Measurements from ENCODE around the gene HS6ST3.

Gene HS6ST3

GRCh38 chr13:96780105-96780504 is 690.2 kb downstream of the HS6ST3 start:
- Mint-ChIP-seq H3K4me3 (no peak overlapping the region), H3K36me3 (no peaks in the 10 kb centered on the region), H3K27me3 (no peaks in the 10 kb centered on the region), H3K27ac (no peak overlapping the region), H3K4me1 (no peaks in the 10 kb centered on the region), H3K9me3 (peaks cover 15% of the 10 kb centered on the region)
- no peak for ATAC-seq

DNA sequence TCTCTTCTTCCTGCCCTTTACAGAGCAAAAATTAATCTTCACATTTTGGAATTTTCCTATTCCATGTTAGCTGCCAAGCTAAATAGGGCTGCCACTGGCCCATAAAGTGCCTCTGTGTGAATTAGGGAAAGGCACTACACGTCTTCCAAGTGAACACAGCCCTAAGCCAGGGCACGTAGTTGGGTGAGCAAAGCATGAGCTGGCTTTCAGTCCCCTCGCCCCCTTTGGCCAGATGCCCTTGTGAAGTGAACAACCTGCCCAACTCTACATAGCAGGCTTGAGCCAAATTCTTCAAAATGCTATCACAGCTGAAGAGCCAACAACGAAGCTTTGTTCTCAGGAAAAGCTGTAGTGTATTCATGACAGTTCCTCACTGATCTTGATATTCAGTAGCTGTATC is 691.2 kb downstream of the HS6ST3 start:
- Mint-ChIP-seq H3K36me3 (no peaks in the 10 kb centered on the region), H3K4me3 (no peak overlapping the region), H3K9me3 (peaks cover 16% of the 10 kb centered on the region), H3K27ac (no peak overlapping the region), H3K27me3 (no peaks in the 10 kb centered on the region), H3K4me1 (no peaks in the 10 kb centered on the region)
- no peak for ATAC-seq

- H3K9me3 Mint-ChIP-seq = peaks cover 16% of the 10 kb centered on the region
- no peaks in the 10 kb centered on the region for H3K4me1 Mint-ChIP-seq
- no peaks in the 10 kb centered on the region for H3K36me3 Mint-ChIP-seq
- H3K27ac Mint-ChIP-seq = no peak overlapping the region
- no peak overlapping the region for H3K4me3 Mint-ChIP-seq
- no peaks in the 10 kb centered on the region for H3K27me3 Mint-ChIP-seq
- ATAC-seq = no peak
Measured at GRCh38 chr13:96782186-96782585, 692.3 kb downstream of the HS6ST3 start.

DNA sequence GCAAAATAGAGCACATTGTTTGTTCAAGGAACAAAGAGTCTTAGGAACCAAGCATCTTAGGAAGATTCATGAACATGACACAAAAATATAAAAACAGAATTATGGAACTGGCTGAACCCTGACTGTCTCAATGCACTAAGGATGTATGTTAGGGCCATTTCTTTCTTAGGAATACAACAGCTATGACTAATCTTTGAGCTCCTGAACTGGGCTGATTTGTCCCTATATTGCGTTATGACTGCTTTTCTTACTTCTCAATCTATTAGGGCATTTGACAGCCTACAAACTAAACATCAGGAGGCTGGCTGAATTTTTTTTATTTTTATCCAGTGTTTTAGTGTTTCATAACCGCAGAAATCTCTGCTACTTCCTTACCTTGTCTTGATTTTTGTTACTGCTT is 693.1 kb downstream of the HS6ST3 start:
- Mint-ChIP-seq H3K4me3 (no peak overlapping the region), H3K9me3 (peaks cover 14% of the 10 kb centered on the region), H3K27ac (no peak overlapping the region), H3K27me3 (no peaks in the 10 kb centered on the region), H3K36me3 (no peaks in the 10 kb centered on the region), H3K4me1 (no peaks in the 10 kb centered on the region)
- ATAC-seq = no peak

GRCh38 chr13:96783511-96783910 is 693.6 kb downstream of the HS6ST3 start:
- H3K36me3 Mint-ChIP-seq = no peaks in the 10 kb centered on the region
- H3K27ac Mint-ChIP-seq = no peak overlapping the region
- H3K9me3 Mint-ChIP-seq = peaks cover 12% of the 10 kb centered on the region
- no peaks in the 10 kb centered on the region for H3K27me3 Mint-ChIP-seq
- no peak overlapping the region for H3K4me3 Mint-ChIP-seq
- no peak for ATAC-seq
- no peaks in the 10 kb centered on the region for H3K4me1 Mint-ChIP-seq

GRCh38 chr13:96785986-96786385 is 696.1 kb downstream of the HS6ST3 start:
- Mint-ChIP-seq H3K4me3 (no peak overlapping the region), H3K27ac (no peak overlapping the region)

DNA sequence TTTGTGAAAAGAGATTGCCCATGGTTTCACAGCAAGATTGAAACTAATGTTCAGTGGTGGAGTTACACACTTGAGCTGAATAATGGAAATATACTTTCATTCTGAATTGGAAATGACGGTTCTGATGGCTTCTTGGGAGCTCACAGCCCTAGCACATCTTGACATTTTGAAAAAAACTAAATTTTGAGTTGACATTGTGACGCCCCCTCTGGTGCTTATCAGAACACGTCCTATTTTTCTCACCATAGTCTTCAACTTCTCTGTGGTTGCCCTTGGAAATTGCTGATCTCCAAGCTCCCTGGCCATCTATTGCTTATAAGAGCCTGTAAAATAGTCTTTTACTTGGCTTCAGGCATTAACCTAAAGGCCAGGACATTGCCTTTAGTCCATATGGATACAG is 702.3 kb downstream of the HS6ST3 start:
- no peaks in the 10 kb centered on the region for H3K4me1 Mint-ChIP-seq
- H3K4me3 Mint-ChIP-seq = no peak overlapping the region
- H3K9me3 Mint-ChIP-seq = peaks cover 3% of the 10 kb centered on the region
- no peaks in the 10 kb centered on the region for H3K27me3 Mint-ChIP-seq
- H3K36me3 Mint-ChIP-seq = no peaks in the 10 kb centered on the region
- no peak for ATAC-seq
- H3K27ac Mint-ChIP-seq = no peak overlapping the region

More at GRCh38 chr13:96785986-96786385, 696.1 kb downstream of the HS6ST3 start:
- Mint-ChIP-seq H3K4me1 (no peaks in the 10 kb centered on the region), H3K36me3 (no peaks in the 10 kb centered on the region), H3K9me3 (peaks cover 6% of the 10 kb centered on the region), H3K27me3 (no peaks in the 10 kb centered on the region)
- ATAC-seq = no peak

DNA sequence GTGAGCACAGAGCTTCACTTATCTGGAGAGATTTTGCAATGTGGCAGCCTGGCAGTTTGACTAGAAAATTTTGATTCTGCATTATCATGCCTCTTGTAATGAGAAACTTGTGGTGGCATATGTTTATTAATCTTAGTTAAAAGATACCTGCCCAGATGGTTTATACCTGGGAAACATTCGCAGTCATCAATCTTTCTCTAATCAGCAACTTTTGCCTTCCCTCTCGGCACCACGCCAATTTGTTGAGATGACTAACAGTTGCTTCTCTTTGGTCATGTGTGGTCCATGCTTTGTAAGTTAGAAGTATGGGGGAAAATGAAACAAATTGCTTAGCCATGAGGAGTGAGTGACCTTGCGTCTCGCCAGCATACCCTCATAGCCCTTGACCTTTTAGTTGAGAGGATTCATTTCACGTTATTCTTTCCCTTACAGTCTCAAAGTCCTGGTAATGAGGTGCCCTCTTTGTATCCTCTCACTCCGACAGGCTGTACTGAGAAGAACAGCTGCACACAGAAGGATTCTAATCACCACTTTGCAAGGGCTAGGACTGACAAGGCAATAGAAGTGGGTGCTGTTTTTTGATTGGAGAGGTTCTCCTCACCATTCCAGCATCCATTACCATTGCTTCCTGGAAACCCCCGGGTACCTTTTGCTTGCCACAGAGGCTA is 703.0 kb downstream of the HS6ST3 start:
- ATAC-seq = no peak
- H3K27me3 Mint-ChIP-seq = no peaks in the 10 kb centered on the region
- no peaks in the 10 kb centered on the region for H3K4me1 Mint-ChIP-seq

DNA sequence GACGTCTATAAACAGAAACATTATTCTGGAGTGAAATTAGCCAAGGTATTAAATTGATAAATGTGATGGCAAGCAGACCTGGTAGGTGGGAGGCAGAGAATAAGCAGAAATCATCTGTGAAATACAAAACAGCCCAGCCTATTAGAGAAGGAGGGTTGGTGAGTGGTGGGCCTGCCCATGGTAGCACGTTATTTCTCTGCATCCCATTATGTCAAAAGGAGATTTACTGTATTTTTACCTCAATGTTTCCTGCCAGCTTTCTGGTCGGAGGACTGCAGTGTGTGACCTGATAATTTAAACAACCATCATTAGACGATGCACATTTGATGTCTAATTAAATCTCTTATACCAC is 703.5 kb downstream of the HS6ST3 start:
- Mint-ChIP-seq H3K4me3 (no peak overlapping the region), H3K9me3 (no peaks in the 10 kb centered on the region), H3K27me3 (no peaks in the 10 kb centered on the region), H3K36me3 (no peaks in the 10 kb centered on the region), H3K27ac (no peak overlapping the region), H3K4me1 (no peaks in the 10 kb centered on the region)
- ATAC-seq = no peak

More for the DNA sequence above, 703.0 kb downstream of the HS6ST3 start:
- Mint-ChIP-seq H3K4me3 (no peak overlapping the region), H3K36me3 (no peaks in the 10 kb centered on the region), H3K27ac (no peak overlapping the region), H3K9me3 (peaks cover 2% of the 10 kb centered on the region)

GRCh38 chr13:96794669-96795068 is 704.8 kb downstream of the HS6ST3 start:
- no peak for ATAC-seq
- H3K9me3 Mint-ChIP-seq = no peaks in the 10 kb centered on the region
- no peaks in the 10 kb centered on the region for H3K4me1 Mint-ChIP-seq
- no peak overlapping the region for H3K4me3 Mint-ChIP-seq
- no peaks in the 10 kb centered on the region for H3K36me3 Mint-ChIP-seq
- no peaks in the 10 kb centered on the region for H3K27me3 Mint-ChIP-seq
- H3K27ac Mint-ChIP-seq = no peak overlapping the region

GRCh38 chr13:96795670-96796069 is 705.8 kb downstream of the HS6ST3 start:
- no peak for ATAC-seq

DNA sequence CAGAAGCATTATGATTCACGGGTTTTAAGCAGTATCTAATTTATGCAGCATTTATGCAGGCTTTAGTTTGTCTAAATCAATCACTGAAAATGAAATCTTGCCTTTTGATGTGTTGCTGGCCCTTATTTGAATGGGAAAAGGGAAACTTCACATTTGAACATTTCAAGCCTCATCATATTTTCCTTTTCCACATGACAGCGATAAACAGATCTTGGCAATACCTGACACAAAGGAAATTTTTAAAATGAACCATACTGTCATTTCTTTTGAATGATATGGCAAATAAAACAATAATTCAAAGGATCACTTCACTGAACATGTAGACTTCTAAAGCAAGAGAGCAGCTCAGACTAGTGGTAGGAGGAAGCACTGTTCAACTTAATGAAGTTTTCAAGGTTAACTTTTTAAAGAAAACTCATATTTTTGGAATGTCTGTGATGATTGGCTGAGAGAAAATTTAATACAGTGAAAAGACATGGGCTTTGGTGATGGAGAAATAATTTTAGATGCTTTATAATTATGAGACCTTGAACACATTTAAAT is 706.3 kb downstream of the HS6ST3 start:
- Mint-ChIP-seq H3K36me3 (no peaks in the 10 kb centered on the region), H3K4me3 (no peak overlapping the region), H3K9me3 (no peaks in the 10 kb centered on the region), H3K4me1 (no peaks in the 10 kb centered on the region), H3K27ac (no peak overlapping the region), H3K27me3 (no peaks in the 10 kb centered on the region)
- ATAC-seq = no peak

More at GRCh38 chr13:96795670-96796069, 705.8 kb downstream of the HS6ST3 start:
- no peaks in the 10 kb centered on the region for H3K4me1 Mint-ChIP-seq
- H3K9me3 Mint-ChIP-seq = no peaks in the 10 kb centered on the region
- H3K36me3 Mint-ChIP-seq = no peaks in the 10 kb centered on the region
- no peaks in the 10 kb centered on the region for H3K27me3 Mint-ChIP-seq
- H3K27ac Mint-ChIP-seq = no peak overlapping the region
- no peak overlapping the region for H3K4me3 Mint-ChIP-seq

GRCh38 chr13:96797136-96797535 is 707.2 kb downstream of the HS6ST3 start:
- no peaks in the 10 kb centered on the region for H3K36me3 Mint-ChIP-seq
- H3K4me1 Mint-ChIP-seq = no peaks in the 10 kb centered on the region
- no peaks in the 10 kb centered on the region for H3K27me3 Mint-ChIP-seq
- ATAC-seq = no peak
- H3K9me3 Mint-ChIP-seq = no peaks in the 10 kb centered on the region
- no peak overlapping the region for H3K4me3 Mint-ChIP-seq
- H3K27ac Mint-ChIP-seq = no peak overlapping the region

- H3K4me3 Mint-ChIP-seq = no peak overlapping the region
- ATAC-seq = no peak
- H3K27me3 Mint-ChIP-seq = no peaks in the 10 kb centered on the region
- H3K4me1 Mint-ChIP-seq = no peaks in the 10 kb centered on the region
- H3K9me3 Mint-ChIP-seq = peaks cover 3% of the 10 kb centered on the region
- H3K36me3 Mint-ChIP-seq = no peaks in the 10 kb centered on the region
- no peak overlapping the region for H3K27ac Mint-ChIP-seq
Measured at GRCh38 chr13:96803456-96804100, 713.7 kb downstream of the HS6ST3 start.

DNA sequence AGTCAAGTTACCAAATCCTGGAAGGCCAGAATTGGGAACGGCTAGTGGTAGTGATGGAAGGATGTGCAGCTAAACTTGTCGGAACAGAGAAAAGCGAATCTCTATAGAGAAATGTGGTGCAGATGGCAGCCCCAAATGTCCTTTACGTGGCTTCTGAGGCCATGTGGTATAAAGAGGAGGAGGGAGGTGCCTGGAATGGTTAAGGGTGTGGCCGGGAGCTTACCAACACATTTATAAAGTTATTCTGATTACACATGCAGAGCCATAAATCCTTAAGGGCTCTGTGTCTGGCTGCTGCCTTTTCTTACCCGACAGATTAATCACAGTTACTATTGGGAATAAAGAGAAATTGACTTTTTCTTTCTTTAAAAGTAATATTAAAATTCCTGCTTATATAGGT is 714.3 kb downstream of the HS6ST3 start:
- no peak for ATAC-seq
- Mint-ChIP-seq H3K27ac (no peak overlapping the region), H3K27me3 (no peaks in the 10 kb centered on the region), H3K36me3 (no peaks in the 10 kb centered on the region), H3K4me1 (no peaks in the 10 kb centered on the region), H3K9me3 (peaks cover 3% of the 10 kb centered on the region), H3K4me3 (no peak overlapping the region)

DNA sequence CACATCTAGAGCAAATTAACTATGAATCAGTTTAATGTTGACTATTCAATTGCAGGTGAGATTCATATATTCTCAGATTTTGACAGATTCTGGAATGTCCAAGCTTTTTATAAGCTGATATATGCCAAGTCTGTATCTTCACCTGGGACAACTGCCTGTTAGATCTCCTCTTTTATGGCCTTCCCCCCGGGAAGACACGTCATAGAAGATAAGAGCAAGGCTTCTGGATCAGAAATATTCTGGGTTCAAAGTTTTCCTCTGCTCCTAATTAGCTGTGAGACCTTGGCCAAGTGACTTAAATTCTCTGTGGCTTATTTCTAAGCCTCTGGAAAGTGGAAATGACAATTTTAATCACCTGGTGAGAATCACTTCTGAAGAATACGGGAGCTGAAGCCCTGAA is 716.8 kb downstream of the HS6ST3 start:
- Mint-ChIP-seq H3K27ac (no peak overlapping the region), H3K4me3 (no peak overlapping the region), H3K27me3 (no peaks in the 10 kb centered on the region), H3K4me1 (no peaks in the 10 kb centered on the region), H3K36me3 (no peaks in the 10 kb centered on the region), H3K9me3 (peaks cover 3% of the 10 kb centered on the region)
- ATAC-seq = no peak

All from stimulated activated memory B cell treated with anti-CD40 and anti-IgM and Interleukin-4, amounts not matched to agents 10 μg/mL and 1 μg/mL and 100 μg/mL, for 72 hours (primary cell).